ENCODE measurements around the gene PGGHG.

Gene PGGHG

GRCh38 chr11:269146-269890 is 19.6 kb upstream of the PGGHG start:
- DNase-seq: no peak

DNA sequence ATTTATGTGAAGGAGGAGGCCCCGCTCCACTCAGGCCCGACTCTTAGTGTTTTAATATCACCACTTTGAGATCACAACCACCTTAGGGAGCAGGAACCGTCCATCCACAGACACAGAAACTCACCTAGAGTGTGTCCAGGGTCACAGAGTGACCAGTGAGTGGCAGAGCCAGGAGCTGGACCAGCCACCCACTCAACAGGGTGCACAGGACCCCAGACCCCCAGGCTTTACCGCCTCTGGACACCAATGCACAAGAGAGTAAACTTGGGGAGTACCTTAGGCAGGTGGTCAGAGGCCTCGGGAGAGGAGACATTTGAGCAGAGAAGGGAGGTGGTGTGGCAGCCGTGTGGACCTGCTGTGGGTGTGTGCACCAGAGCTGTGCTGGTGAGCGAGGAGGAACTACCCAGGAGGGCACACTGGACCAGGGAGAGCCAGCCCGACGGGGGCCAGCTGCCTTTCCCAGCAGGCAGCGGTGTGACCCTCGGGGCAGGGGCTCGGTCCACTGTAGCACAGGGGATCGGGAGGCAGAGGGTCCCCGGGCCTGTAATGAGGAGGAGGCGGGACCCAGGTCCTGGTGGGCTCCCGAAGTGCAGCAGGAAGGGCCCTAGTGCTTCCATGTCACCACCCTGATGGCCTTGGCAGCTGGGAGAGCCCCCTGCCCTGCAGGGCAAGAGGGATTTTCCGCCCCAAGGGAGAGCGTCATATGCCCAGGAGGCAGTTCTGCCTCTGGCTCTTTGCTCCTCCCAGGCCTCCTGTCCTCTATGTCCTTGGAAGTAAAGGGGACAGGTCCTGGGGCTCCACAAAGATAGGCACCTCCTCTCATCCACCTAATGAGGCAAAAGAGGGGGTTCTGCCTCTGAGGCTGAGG is 18.2 kb upstream of the PGGHG start:
- DNase-seq: no peak

GRCh38 chr11:271319-271715 is 17.6 kb upstream of the PGGHG start:
- no peak for DNase-seq

- DNase-seq: no peak
Measured at GRCh38 chr11:272195-272930, 16.6 kb upstream of the PGGHG start.

GRCh38 chr11:272931-273198 is 16.1 kb upstream of the PGGHG start:
- DNase-seq: no peak

GRCh38 chr11:276219-276618 is 12.7 kb upstream of the PGGHG start:
- no peak for DNase-seq

- no peak for DNase-seq
Measured at GRCh38 chr11:278001-278951, 10.7 kb upstream of the PGGHG start, which contains the start of gene NLRP6. NLRP6 (plus strand) TSS chr11:278407; CDS start chr11:278570, 163 bp downstream.

- DNase-seq: no peak
Measured at GRCh38 chr11:279040-279965, 9.6 kb upstream of the PGGHG start.

DNA sequence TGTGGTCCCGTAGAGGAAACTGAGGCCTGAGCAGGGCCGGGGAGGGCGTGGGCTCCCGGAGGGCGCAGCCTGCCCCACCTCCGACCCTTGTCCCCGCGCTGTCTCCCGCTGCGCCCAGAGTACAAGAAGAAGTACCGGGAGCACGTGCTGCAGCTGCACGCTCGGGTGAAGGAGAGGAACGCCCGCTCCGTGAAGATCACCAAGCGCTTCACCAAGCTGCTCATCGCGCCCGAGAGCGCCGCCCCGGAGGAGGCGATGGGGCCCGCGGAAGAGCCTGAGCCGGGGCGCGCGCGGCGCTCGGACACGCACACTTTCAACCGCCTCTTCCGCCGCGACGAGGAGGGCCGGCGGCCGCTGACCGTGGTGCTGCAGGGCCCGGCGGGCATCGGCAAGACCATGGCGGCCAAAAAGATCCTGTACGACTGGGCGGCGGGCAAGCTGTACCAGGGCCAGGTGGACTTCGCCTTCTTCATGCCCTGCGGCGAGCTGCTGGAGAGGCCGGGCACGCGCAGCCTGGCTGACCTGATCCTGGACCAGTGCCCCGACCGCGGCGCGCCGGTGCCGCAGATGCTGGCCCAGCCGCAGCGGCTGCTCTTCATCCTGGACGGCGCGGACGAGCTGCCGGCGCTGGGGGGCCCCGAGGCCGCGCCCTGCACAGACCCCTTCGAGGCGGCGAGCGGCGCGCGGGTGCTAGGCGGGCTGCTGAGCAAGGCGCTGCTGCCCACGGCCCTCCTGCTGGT is 8.8 kb upstream of the PGGHG start:
- no peak for DNase-seq

DNA sequence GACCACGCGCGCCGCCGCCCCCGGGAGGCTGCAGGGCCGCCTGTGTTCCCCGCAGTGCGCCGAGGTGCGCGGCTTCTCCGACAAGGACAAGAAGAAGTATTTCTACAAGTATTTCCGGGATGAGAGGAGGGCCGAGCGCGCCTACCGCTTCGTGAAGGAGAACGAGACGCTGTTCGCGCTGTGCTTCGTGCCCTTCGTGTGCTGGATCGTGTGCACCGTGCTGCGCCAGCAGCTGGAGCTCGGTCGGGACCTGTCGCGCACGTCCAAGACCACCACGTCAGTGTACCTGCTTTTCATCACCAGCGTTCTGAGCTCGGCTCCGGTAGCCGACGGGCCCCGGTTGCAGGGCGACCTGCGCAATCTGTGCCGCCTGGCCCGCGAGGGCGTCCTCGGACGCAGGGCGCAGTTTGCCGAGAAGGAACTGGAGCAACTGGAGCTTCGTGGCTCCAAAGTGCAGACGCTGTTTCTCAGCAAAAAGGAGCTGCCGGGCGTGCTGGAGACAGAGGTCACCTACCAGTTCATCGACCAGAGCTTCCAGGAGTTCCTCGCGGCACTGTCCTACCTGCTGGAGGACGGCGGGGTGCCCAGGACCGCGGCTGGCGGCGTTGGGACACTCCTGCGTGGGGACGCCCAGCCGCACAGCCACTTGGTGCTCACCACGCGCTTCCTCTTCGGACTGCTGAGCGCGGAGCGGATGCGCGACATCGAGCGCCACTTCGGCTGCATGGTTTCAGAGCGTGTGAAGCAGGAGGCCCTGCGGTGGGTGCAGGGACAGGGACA is 8.0 kb upstream of the PGGHG start:
- no peak for DNase-seq

- no peak for DNase-seq
Measured at GRCh38 chr11:281486-282161, 7.3 kb upstream of the PGGHG start.

DNA sequence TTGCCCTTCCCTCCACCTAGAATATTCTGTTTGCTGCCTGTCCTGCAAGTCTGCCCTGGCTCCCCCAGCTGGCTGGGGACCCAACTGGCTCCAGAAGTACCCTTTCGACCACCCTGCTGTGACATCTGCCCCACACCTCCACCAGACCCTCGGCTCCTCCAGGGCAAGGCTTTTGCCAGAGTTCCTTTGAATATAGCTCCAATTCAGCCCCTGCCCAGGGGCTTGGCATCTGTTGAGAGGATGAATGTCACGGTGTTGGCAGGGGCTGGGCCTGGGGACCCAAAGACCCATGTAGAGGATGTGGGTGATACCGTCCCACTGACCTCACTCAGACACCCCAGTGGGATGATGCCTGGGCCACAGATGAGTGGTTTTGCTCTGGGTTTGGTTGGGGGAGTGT is 6.8 kb upstream of the PGGHG start:
- DNase-seq: no peak

GRCh38 chr11:282630-283360 is 6.1 kb upstream of the PGGHG start:
- DNase-seq: no peak

DNA sequence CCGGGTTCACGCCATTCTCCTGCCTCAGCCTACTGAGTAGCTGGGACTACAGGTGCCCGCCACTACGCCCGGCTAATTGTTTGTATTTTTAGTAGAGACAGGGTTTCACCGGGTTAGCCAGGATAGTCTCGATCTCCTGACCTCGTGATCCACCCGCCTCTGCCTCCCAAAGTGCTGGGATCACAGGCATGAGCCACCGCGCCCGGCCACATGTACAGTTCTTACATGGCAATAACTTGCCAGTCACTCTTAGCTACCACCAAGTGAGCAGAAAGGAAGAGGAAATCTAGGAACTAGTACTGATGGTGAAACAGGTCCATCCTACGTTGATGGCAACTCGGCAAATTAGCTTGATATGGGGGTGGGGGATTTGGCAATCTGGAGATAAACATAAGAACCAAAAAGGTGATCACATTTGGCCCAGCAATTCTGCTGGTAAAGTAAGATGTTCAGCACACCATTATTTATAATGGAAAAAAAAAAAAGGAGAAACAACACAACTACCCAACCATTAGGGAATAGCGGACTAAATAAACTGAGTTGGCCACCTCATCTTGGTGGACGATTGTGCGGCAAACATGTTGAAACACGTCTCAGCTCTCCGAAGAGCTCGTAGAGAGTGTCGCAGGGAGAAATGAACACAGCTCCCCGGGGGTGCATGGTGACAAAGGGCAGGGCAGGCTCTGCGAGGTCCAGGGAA is 5.4 kb upstream of the PGGHG start:
- DNase-seq: no peak

- no peak for DNase-seq
Measured at GRCh38 chr11:284105-285020, 4.6 kb upstream of the PGGHG start.

- DNase-seq: no peak
Measured at GRCh38 chr11:285021-285893, 3.7 kb upstream of the PGGHG start.
